Lung (tissue), 12 donors: ENCODE measurements around the gene SIGLEC9. TPM values are rescaled to one million over a fixed set of nuclear protein-coding genes. Genes with fewer than 3 reads are reported as not detected.

ENCODE experiments used
- ATAC-seq: fragments of 200-7000 bp; cut with Tn5 transposase; one replicate; pipeline ENCODE4 v1.9.1; 2020; ENCODE audit warnings: moderate number of reproducible peaks; ENCODE audit not compliant: insufficient read depth, low FRiP score
- DNase-seq, 3 donors: peaks; one replicate each; pipeline ENCODE4 v3.0.0-alpha.2; 2013 to 2017
- H3K27ac ChIP-seq, 2 donors: one replicate each; pipeline ENCODE4 v1.5.1; 2013; ENCODE audit warnings: mild to moderate bottlenecking in 2 of 2, moderate library complexity in 2 of 2, control low read depth in 1 of 2, inconsistent platforms in 1 of 2, low read depth in 1 of 2, low read length in 1 of 2
- H3K27me3 ChIP-seq, 3 donors: one replicate each; pipeline ENCODE4 v1.5.1; 2013; ENCODE audit warnings: low read length in 2 of 3; ENCODE audit not compliant: control insufficient read depth in 3 of 3, insufficient read depth in 3 of 3
- H3K36me3 ChIP-seq, 4 donors: one replicate each; pipeline ENCODE4 v1.5.1; 2013; ENCODE audit warnings: low read length in 4 of 4, mild to moderate bottlenecking in 1 of 4, moderate library complexity in 1 of 4; ENCODE audit not compliant: control insufficient read depth in 4 of 4, insufficient read depth in 4 of 4
- H3K4me1 ChIP-seq, 5 donors: one replicate each; pipeline ENCODE4 v1.5.1; 2013; ENCODE audit warnings: low read length in 5 of 5, mild to moderate bottlenecking in 2 of 5, moderate library complexity in 1 of 5; ENCODE audit not compliant: control insufficient read depth in 5 of 5, insufficient read depth in 5 of 5
- H3K4me3 ChIP-seq: one replicate; pipeline ENCODE4 v1.5.1; 2013; ENCODE audit warnings: mild to moderate bottlenecking, control low read depth, moderate library complexity
- H3K9ac ChIP-seq, 2 donors: one replicate each; pipeline ENCODE4 v1.5.1; 2013; ENCODE audit warnings: low read length in 2 of 2, control low read depth in 1 of 2; ENCODE audit not compliant: insufficient read depth in 1 of 2
- H3K9me3 ChIP-seq, 4 donors: one replicate each; pipeline ENCODE4 v1.5.1; 2013; ENCODE audit warnings: low read length in 3 of 4, mild to moderate bottlenecking in 1 of 4, moderate library complexity in 1 of 4; ENCODE audit not compliant: control insufficient read depth in 4 of 4, insufficient read depth in 3 of 4
- CTCF ChIP-seq: IDR thresholded peaks from 2 replicates; pipeline ENCODE4 v1.5.1; 2012; ENCODE audit warnings: mild to moderate bottlenecking; ENCODE audit errors: control extremely low read depth, extremely low read depth
- WGBS, 2 donors: extraction: QIAGEN DNeasy Blood & Tissue Kit; methylation state at CpG; one replicate each; pipeline ENCODE4 v1.1.7; 2013; 5-methylcytosine and 5-hydroxymethylcytosine counted together
- polyA plus RNA-seq, 2 donors: library from polyadenylated mRNA; stranded (reverse); fragments of 200-250 nt; gene quantifications; one replicate each; pipeline ENCODE4 v1.2.1, GENCODE V29; 2013
- total RNA-seq, 2 donors: library from RNA; depleted of rRNA in 1 of 2; stranded (reverse); fragments of >200 nt in 1 of 2; gene quantifications; one replicate each; pipeline ENCODE4 v1.2.1, GENCODE V29; 2014 to 2021
- donor health status: control.
- donor health status: control.
- donor health status: Bipolar disorder and iron deficiency.
- donor health status: healthy.
- donor health status: DM: yes; HTN: yes; CAD: no.

SIGLEC9 gene
- total and polyA plus RNA-seq, 4 donors, result 4.3 to 57.0 (median 15.1) TPM

DNA sequence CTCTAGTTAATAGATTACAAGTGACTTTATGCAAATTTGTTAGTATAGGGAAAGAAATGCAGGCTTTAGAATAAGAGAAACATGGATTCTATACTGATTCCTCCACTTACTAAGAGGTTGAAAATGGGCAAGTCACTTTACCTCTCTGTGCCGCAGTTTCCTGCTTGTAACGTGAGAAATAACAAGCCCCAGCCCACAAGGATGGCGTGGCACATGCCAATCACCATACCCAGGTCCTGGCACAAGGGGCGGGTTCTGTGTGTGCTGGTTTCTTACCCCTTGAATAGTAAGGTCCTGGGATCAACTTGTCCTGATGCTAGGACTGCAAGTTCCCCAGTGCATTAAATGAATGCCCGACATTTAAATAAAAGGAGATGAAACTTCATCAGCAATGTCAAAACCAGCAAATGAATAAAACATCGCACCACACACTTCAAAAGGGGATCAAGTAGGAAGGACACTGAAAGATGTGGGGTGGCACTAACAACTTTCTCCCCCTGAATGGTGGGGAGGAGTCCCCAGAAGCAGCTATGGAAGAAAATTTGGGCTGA lies 7.9 kb upstream of the SIGLEC9 start:
- H3K9ac ChIP-seq, result no peak overlapping the region
- 72 to 83% methylated on average over 6 of the region's 6 CpGs for WGBS, 2 donors
- no peaks in the 10 kb centered on the region for H3K9me3 ChIP-seq
- no peak for TF ChIP-seq CTCF
- no peaks in the 10 kb centered on the region for H3K36me3 ChIP-seq
- H3K27me3 ChIP-seq, result peaks cover 0 to 3% (median 0%) of the 10 kb centered on the region in 3 donors
- H3K27ac ChIP-seq, result no peak overlapping the region
- no peaks in the 10 kb centered on the region for H3K4me1 ChIP-seq
- no peak overlapping the region for H3K4me3 ChIP-seq
- ATAC-seq, result no peak
- no peak for DNase-seq

DNA sequence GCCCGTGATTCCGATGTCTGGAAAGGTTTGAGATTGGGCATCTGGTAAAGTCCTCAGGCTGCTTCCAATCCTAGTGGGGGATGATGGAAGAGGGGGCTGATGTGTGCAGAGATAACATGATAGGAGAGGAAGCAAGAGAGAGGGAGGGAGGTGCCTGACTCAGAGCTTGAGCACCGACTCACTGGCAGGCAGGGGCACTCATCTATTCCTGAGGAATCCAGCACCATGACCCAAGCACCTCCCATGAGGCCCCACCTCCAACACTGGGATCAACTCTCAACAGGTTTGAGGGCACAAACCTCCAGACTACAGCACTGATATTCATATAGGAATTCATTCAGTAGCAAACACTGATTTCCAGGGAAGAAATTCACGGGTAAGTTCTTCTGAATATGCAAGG lies 5.6 kb upstream of the SIGLEC9 start:
- Histone ChIP-seq H3K9ac (no peak overlapping the region), H3K4me1 (no peaks in the 10 kb centered on the region), H3K9me3 (no peaks in the 10 kb centered on the region), H3K4me3 (no peak overlapping the region), H3K36me3 (no peaks in the 10 kb centered on the region), H3K27me3 (no peaks in the 10 kb centered on the region), H3K27ac (no peak overlapping the region)
- no peak for ATAC-seq
- TF ChIP-seq CTCF, result no peak
- DNase-seq, result no peak
- 61 to 72% methylated on average over 4 of the region's 4 CpGs for WGBS, 2 donors

DNA sequence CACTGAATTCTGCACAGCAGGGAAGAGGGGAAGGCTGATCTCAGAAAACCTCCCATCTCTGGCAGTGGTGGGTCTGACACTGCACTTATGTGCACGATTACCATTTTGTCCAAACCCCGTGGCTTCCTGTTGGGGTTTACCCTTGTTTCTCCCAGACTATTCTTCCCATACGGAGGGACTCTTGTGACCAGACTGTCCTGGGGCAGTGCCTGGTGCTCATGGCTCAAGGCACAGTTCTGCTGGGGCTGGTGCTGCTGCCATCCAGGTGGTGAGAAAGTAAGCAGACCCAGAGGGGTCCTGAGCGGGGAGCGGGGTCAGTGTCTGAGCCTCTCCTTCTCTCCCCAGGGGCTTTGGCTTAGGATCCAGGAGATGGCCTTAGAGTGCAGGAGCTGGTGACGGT lies 5.1 kb upstream of the SIGLEC9 start:
- no peaks in the 10 kb centered on the region for H3K4me1 ChIP-seq
- ATAC-seq (no peak), DNase-seq (no peak)
- no peaks in the 10 kb centered on the region for H3K27me3 ChIP-seq
- no peak overlapping the region for H3K4me3 ChIP-seq
- H3K27ac ChIP-seq, result no peak overlapping the region
- TF ChIP-seq CTCF, result no peak
- WGBS, 2 donors, result 58 to 72% methylated on average over 6 of the region's 6 CpGs
- no peaks in the 10 kb centered on the region for H3K36me3 ChIP-seq
- H3K9me3 ChIP-seq, result no peaks in the 10 kb centered on the region
- H3K9ac ChIP-seq, result no peak overlapping the region

- H3K9ac ChIP-seq, result no peak overlapping the region
- H3K4me1 ChIP-seq, result peaks cover 0 to 2% (median 0%) of the 10 kb centered on the region in 5 donors
- no peak overlapping the region for H3K27ac ChIP-seq
- TF ChIP-seq CTCF, result no peak
- ATAC-seq (no peak), DNase-seq (no peak)
- H3K4me3 ChIP-seq, result no peak overlapping the region
- no peaks in the 10 kb centered on the region for H3K27me3 ChIP-seq
- H3K36me3 ChIP-seq, result no peaks in the 10 kb centered on the region
- no peaks in the 10 kb centered on the region for H3K9me3 ChIP-seq
- WGBS, 2 donors, result 71 to 82% methylated on average over 6 of the region's 6 CpGs
Observed at GRCh38 chr19:51120160-51120559, 4.5 kb upstream of the SIGLEC9 start.
